PC-9 (cell line): Measurements from ENCODE around the gene RANBP3L. TPM values are rescaled to one million over a fixed set of nuclear protein-coding genes. Genes with fewer than 3 reads are reported as not detected.

Source experiments
- BruUV-seq: library from RNA; stranded (reverse); fragments of 400-500 nt; replicated peaks from 2 replicates; lab custom pipeline; 2021; lab: Mats Ljungman, UMichigan
- CTCF ChIA-PET: fragments of 300-600 bp; sonication (Branson Sonifier 250); formaldehyde crosslinking; loops from one replicate; lab custom pipeline; 2022; ENCODE audit warnings: antibody characterized with exemption; lab: Charles Lee
- POLR2A ChIA-PET: fragments of 300-600 bp; sonication (Branson Sonifier 250); formaldehyde crosslinking; loops from one replicate; lab custom pipeline; 2022; ENCODE audit warnings: antibody characterized with exemption; ENCODE audit not compliant: unreplicated experiment; lab: Charles Lee
- DNase-seq, 2 experiments: peaks; one replicate each; pipeline versions ENCODE4 v3.0.0 to v3.0.0-alpha.2; 2015 to 2022; ENCODE audit warnings: mixed read lengths in 1 of 2
- H2AFZ ChIP-seq: fragments of 200-600 bp; sonication (generic); 2 replicates; pipeline ENCODE4 v1.8.1; 2017; ENCODE audit warnings: antibody characterized with exemption
- H3F3A ChIP-seq: fragments of 200-600 bp; sonication (generic); 2 replicates; pipeline ENCODE4 v1.8.1; 2017; ENCODE audit warnings: antibody characterized with exemption, mild to moderate bottlenecking, low read depth; ENCODE audit not compliant: insufficient read depth
- H3K27ac ChIP-seq: fragments of 200-600 bp; sonication (generic); 2 replicates; pipeline ENCODE4 v1.6.1; 2016; ENCODE audit warnings: mixed run types
- H3K27me3 ChIP-seq: fragments of 200-600 bp; sonication (generic); 2 replicates; pipeline ENCODE4 v1.6.1; 2016; ENCODE audit warnings: low read depth, mixed run types; ENCODE audit not compliant: insufficient read depth
- H3K36me3 ChIP-seq: fragments of 200-600 bp; sonication (generic); 2 replicates; pipeline ENCODE4 v1.6.1; 2016; ENCODE audit warnings: low read depth, mixed run types
- H3K4me1 ChIP-seq: fragments of 200-600 bp; sonication (generic); replicated peaks from 2 replicates; pipeline ENCODE4 v1.6.1; 2016; ENCODE audit warnings: mixed run types; ENCODE audit not compliant: insufficient read depth
- H3K4me2 ChIP-seq: fragments of 200-600 bp; sonication (generic); 2 replicates; pipeline ENCODE4 v1.6.1; 2017; ENCODE audit warnings: mixed run types
- H3K4me3 ChIP-seq: fragments of 200-600 bp; sonication (generic); 2 replicates; pipeline ENCODE4 v1.6.1; 2016; ENCODE audit warnings: mixed run types
- H3K79me2 ChIP-seq: fragments of 200-600 bp; sonication (generic); 2 replicates; pipeline ENCODE4 v1.6.1; 2017; ENCODE audit warnings: low read depth, mixed run types
- H3K9me2 ChIP-seq: fragments of 200-600 bp; sonication (generic); 2 replicates; pipeline ENCODE4 v1.8.1; 2017; ENCODE audit warnings: mild to moderate bottlenecking; ENCODE audit not compliant: insufficient read depth
- H3K9me3 ChIP-seq: fragments of 200-600 bp; sonication (generic); 2 replicates; pipeline ENCODE4 v1.8.1; 2016; ENCODE audit warnings: low read depth; ENCODE audit not compliant: insufficient read depth
- H4K20me1 ChIP-seq: fragments of 200-600 bp; sonication (generic); 2 replicates; pipeline ENCODE4 v1.8.1; 2017; ENCODE audit not compliant: insufficient read depth
- EZH2 ChIP-seq: fragments of 200-600 bp; sonication (generic); IDR thresholded peaks from 2 replicates; pipeline ENCODE4 v1.8.0; 2017; ENCODE audit warnings: antibody characterized with exemption, low read depth
- intact Hi-C: fragments of 100-400 bp; cut with micrococcal nuclease; formaldehyde crosslinking; loops from one replicate; pipeline ENCODE4 v1.10.0; 2022; ENCODE audit not compliant: unreplicated experiment
- total RNA-seq: library from RNA; stranded (reverse); gene quantifications from 2 replicates; pipeline ENCODE4 v1.2.3, GENCODE V29; 2021
- TF ChIP-seq, protein P1 (sequence below): fragments of 200-600 bp; sonication (generic); conservative IDR thresholded peaks from 2 replicates; pipeline ENCODE4 v1.6.1; 2017; ENCODE audit warnings: mixed run types, antibody characterized with exemption, mild to moderate bottlenecking, moderate library complexity

RANBP3L gene
- total RNA-seq, 1 experiment from 2014 or later: not detected

DNA sequence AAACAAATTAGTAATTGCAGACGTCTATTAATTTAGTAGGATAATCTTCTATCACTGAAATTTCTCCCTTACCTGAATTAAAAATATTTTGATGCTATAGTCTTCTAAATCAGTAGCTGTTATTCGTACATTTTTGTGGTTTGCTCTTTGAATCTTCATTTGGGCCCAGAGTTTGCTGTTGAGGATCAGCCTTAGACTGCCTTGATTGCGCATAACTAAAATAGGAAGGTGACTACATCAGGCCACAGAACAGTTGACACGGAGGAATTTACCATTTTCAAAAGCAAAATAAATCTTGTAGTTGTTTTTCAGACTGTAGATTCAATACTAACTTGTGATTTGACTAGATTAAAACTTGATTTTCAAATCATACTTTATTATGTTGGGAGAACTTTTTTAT lies 48.1 kb downstream of the RANBP3L start:
- ChIA-PET CTCF (no interaction called here), POLR2A (no interaction called here)
- H3K4me2 ChIP-seq: no peak overlapping the region
- no peaks in the 10 kb centered on the region for H3K36me3 ChIP-seq
- intact Hi-C loops: no loop called here
- DNase-seq: no peak
- H3K27me3 ChIP-seq: no peaks in the 10 kb centered on the region
- H3K4me3 ChIP-seq: no peak overlapping the region
- no peaks in the 10 kb centered on the region; the same call in 1 of the 2 replicates for H3K9me2 ChIP-seq
- no TSS peak for BruUV-seq
- H3K79me2 ChIP-seq: no peaks in the 10 kb centered on the region
- no peak overlapping the region for H3K27ac ChIP-seq
- H3K4me1 ChIP-seq: no peaks in the 10 kb centered on the region
- no peaks in the 10 kb centered on the region for H4K20me1 ChIP-seq
- no peaks in the 10 kb centered on the region for H3F3A ChIP-seq
- TF ChIP-seq, protein P1, sequence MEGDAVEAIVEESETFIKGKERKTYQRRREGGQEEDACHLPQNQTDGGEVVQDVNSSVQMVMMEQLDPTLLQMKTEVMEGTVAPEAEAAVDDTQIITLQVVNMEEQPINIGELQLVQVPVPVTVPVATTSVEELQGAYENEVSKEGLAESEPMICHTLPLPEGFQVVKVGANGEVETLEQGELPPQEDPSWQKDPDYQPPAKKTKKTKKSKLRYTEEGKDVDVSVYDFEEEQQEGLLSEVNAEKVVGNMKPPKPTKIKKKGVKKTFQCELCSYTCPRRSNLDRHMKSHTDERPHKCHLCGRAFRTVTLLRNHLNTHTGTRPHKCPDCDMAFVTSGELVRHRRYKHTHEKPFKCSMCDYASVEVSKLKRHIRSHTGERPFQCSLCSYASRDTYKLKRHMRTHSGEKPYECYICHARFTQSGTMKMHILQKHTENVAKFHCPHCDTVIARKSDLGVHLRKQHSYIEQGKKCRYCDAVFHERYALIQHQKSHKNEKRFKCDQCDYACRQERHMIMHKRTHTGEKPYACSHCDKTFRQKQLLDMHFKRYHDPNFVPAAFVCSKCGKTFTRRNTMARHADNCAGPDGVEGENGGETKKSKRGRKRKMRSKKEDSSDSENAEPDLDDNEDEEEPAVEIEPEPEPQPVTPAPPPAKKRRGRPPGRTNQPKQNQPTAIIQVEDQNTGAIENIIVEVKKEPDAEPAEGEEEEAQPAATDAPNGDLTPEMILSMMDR: no peak
- no peak overlapping the region for H2AFZ ChIP-seq
- no peaks in the 10 kb centered on the region for H3K9me3 ChIP-seq

- DNase-seq: no peak
- ChIA-PET POLR2A (no interaction called here), CTCF (no interaction called here)
- Histone ChIP-seq H3K36me3 (no peaks in the 10 kb centered on the region), H3K4me1 (no peaks in the 10 kb centered on the region), H3K27ac (no peak overlapping the region), H3K4me3 (no peak overlapping the region), H3K9me3 (no peaks in the 10 kb centered on the region), H3K4me2 (no peak overlapping the region), H2AFZ (no peak overlapping the region), H4K20me1 (no peaks in the 10 kb centered on the region), H3K27me3 (no peaks in the 10 kb centered on the region), H3K79me2 (no peaks in the 10 kb centered on the region), H3F3A (no peaks in the 10 kb centered on the region), H3K9me2 (no peaks in the 10 kb centered on the region; the same call in 1 of the 2 replicates)
- no TSS peak for BruUV-seq
- TF ChIP-seq, protein P1: no peak
- intact Hi-C loops: no loop called here
Observed at GRCh38 chr5:36252722-36253365, 48.9 kb downstream of the RANBP3L start.

DNA sequence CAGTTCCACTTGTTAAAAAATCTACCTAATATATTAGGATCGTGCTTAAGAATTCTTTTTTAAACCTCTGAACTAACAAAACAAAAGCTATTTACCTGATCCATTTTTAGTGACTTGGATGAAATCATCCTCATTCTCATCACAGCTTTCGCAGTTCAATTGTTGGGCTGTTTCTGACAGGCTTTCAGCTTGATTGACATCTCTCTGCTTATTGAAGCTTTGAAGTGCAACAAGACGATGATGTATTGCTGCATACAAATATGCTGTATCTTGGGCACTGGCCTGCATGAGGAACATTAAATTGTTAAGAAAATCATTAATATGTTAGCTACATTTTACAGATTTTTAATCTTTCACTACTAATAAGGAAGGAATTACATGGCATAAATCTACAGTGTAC lies 50.5 kb downstream of the RANBP3L start:
- H3K9me3 ChIP-seq: no peaks in the 10 kb centered on the region
- H3K4me1 ChIP-seq: no peaks in the 10 kb centered on the region
- ChIA-PET POLR2A (interaction anchor here (0.6 kb wide), 1 partner anchor 9 kb away, joined by 4 read pairs; no protein-coding TSS in a partner anchor), CTCF (no interaction called here)
- no peak overlapping the region for H2AFZ ChIP-seq
- no peak overlapping the region for H3K4me3 ChIP-seq
- BruUV-seq: no TSS peak
- DNase-seq: no peak
- H3K4me2 ChIP-seq: no peak overlapping the region
- H3F3A ChIP-seq: no peaks in the 10 kb centered on the region
- no peak overlapping the region for H3K27ac ChIP-seq
- TF ChIP-seq EZH2: no peak
- TF ChIP-seq, protein P1: no peak
- H3K27me3 ChIP-seq: no peaks in the 10 kb centered on the region
- no peaks in the 10 kb centered on the region for H4K20me1 ChIP-seq
- H3K79me2 ChIP-seq: no peaks in the 10 kb centered on the region
- H3K36me3 ChIP-seq: no peaks in the 10 kb centered on the region
- intact Hi-C loops: no loop called here
- H3K9me2 ChIP-seq: no peaks in the 10 kb centered on the region; the same call in 1 of the 2 replicates
